ENCODE data around the gene AURKAIP1. TPM values are rescaled to one million over a fixed set of nuclear protein-coding genes. Genes with fewer than 3 reads are reported as not detected.
A peak's percentile ranks its signal among the peaks of the same experiment; 100 is the strongest.

The AURKAIP1 gene
- total RNA-seq, 1 experiment from 2014 or later, result 226 TPM

- no peak for DNase-seq (ENCODE audit: low read depth)
These were observed 26.4 kb downstream of the AURKAIP1 start for GRCh38 chr1:1348420-1349255.

- no peak for DNase-seq (ENCODE audit: low read depth)
These were observed 27.2 kb downstream of the AURKAIP1 start for GRCh38 chr1:1347663-1348419.

GRCh38 chr1:1347026-1347595, 27.9 kb downstream of the AURKAIP1 start:
- DNase-seq (ENCODE audit: low read depth), result no peak

GRCh38 chr1:1346501-1346890, 28.5 kb downstream of the AURKAIP1 start:
- DNase-seq (ENCODE audit: low read depth), result no peak

GRCh38 chr1:1345860-1346500, 29.0 kb downstream of the AURKAIP1 start:
- DNase-seq (ENCODE audit: low read depth), result no peak

DNA sequence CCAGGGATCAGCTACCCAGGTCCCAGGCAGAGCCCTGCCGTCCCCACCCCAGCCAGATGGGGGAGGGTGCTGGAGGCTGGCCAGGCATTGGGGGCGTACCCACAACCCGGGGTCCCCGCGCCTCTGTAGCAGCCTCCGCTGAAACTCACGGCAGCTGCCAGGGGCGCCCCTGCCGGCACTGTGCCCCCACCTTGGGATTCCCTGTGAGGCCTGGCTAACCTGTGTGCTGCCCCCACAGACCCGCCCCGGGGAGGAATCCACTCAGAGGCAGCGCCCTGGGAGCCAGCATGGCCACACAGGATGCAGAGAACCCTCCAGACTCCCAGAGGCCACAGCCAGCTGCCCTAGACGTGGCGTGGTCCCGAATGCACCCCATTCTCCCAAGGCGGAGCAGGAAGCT, 29.6 kb downstream of the AURKAIP1 start:
- DNase-seq (ENCODE audit: low read depth), result no peak

DNA sequence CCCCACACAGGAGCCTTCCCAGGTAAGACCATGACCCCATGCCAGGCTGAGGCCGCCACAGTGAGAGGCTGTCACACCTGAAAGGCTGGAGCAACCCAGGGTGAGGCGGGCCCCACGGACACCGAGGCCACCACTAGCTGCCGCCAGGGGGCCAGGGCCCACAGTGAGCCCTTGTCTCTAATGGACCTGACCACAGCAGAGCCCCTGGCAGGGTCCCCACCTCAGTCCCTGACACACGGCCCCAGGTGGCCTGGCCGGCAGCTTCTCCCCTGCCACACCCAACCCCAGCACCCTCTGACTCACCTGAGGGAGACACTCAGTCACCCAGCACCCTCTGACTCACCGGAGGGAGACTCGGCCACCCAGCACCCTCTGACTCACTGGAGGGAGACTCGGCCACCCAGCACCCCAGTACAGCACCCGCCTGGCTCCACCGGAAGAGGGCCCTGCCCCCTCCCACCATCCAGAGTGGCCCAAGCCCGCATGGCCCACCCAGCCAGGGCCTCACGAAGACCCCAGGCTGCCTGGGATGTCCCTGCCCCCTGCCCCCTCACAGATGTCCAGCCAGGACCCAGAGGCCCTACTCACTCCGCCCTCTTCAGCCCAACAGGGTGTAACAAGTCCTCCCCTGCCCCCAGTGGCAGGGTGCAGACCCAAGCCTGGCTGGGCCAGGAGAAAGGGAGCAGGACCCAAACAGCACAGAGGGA, 30.2 kb downstream of the AURKAIP1 start:
- DNase-seq (ENCODE audit: low read depth), result peak; percentile 80

- no peak for DNase-seq (ENCODE audit: low read depth)
These were observed 31.1 kb downstream of the AURKAIP1 start for GRCh38 chr1:1343811-1344421.

DNA sequence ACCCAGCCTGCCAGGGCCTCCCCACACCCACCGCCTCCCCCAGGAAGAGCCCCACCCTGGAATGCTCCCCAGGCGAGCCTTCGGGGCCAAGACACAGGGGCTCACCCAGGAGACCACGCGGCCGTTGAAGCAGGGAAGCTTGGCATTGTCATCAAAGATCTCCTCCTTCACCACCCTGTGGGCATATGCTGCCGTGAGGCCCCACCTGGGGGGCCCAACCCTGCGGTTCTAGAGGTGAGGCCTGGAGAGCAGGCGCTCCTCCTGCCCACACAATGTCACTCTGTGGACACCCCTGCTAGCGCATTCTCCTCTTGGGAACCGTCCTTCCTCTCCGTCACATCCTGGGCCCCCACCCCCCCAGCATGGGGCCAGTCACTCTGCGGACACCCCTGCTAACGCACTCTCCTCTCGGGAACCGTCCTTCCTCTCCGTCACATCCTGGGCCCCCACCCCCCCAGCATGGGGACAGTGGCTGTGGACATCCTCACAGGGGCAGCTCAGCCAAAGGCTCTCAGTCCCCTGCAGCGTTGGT, 32.4 kb downstream of the AURKAIP1 start:
- DNase-seq (ENCODE audit: low read depth), result no peak

DNA sequence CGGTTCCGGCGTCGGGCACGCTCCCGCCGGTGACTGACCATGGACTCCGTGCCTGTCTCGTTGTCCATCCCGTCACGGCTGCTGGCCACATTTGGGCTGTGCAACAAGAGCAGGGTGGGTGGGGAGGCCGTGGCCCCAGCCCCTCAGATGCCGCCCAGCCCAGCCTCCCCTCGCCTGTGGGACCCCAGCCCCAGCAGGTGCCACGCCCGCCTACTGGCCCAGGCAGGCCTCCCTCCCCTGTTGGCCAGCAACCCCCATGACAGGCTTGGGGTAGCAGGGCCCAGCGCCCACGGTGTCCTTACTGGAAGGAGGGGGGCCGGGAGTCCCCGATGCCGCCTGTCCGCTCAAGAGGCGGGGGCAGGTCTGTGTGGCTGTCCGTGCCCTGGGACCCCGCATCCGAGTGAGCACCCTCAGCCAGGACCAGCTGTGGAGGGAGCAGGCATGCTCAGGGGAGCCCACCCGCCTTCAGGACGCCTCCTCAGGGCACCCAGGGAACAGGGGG, 32.9 kb downstream of the AURKAIP1 start:
- DNase-seq (ENCODE audit: low read depth), result no peak

DNA sequence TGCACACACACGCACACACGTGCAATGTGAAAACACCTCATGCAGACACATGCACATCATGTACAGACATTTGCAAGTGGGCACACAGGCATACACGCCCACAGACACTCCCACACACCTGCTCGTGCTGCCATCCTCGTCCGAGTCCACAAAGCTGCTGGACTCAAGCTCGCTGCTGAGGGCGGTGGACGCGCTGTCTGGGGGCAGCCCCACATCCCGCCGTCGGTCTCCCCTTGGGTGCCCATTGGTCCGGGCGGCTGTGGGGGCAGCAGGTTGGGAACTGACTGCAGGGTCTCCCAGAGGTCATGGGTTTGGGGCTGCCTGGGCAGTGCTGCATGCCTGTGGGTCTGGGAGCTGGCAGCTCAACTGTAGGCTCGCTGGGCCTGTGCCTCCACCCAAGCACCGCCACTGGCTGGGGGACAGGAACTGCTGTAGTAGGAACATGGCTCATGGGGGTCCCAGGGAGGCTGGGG, 33.4 kb downstream of the AURKAIP1 start:
- no peak for DNase-seq (ENCODE audit: low read depth)

GRCh38 chr1:1340791-1341548, 34.0 kb downstream of the AURKAIP1 start:
- no peak for DNase-seq (ENCODE audit: low read depth)

DNA sequence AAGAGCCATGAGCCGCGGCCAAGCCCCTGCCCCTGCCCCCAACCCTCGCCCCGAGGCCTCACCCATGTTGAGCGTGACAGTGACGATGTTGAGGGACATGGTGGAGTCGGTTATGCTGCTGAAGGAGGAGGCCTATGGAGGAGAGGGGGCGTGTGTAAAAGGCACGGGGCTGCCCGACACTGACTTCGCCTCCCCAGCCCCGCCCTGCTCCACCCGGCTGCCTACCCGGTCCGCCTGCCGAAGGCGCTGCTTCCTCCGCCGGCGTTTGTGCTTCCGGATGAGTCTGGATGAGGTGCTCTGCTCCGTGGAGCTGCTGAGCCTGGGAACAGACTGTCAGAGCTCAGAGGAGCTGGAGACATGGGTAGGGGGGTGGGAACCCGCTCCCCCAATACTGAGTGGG, 34.8 kb downstream of the AURKAIP1 start:
- DNase-seq (ENCODE audit: low read depth), result no peak

GRCh38 chr1:1338278-1338677, 36.7 kb downstream of the AURKAIP1 start:
- DNase-seq (ENCODE audit: low read depth), result no peak

DNA sequence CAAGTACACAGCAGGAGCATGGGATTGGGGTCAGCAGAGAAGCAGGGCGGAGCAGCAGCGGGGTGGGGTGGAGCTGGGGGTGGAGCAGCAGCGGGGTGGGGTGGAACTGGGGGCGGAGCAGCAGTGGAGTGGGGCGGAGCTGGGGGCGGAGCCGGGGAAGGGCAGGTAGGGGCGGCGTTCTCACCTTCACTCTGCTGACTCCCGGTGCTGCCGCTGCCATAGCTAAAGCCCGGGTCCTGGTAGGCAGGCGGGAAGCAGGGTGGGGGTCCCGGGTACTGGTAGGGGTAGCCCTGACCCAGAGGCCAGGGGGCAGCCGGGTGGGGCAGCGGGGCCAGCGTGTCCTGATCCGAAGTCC, 37.2 kb downstream of the AURKAIP1 start:
- DNase-seq (ENCODE audit: low read depth), result no peak

GRCh38 chr1:1336931-1337792, 37.8 kb downstream of the AURKAIP1 start:
- no peak for DNase-seq (ENCODE audit: low read depth)

DNA sequence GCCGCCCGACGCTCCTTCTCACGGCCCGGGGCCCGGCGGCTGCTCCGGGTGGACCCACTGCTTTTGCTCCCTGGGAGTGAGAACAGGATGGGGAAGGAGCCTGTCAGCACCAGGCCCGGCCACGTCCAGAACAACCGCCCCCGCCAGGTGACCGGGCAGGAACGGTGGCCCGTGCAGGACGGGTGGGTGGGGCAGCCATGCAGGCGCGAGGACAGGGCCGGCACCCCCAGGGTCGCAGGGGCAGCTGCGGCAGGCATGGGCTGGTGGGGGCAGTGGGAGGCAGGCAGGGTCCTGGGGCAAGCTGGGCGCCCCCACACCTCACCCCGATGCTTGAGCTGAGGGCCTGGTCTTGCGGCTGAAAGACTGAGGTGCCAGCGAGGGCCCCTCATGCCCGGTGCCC, 38.6 kb downstream of the AURKAIP1 start:
- no peak for DNase-seq (ENCODE audit: low read depth)

DNA sequence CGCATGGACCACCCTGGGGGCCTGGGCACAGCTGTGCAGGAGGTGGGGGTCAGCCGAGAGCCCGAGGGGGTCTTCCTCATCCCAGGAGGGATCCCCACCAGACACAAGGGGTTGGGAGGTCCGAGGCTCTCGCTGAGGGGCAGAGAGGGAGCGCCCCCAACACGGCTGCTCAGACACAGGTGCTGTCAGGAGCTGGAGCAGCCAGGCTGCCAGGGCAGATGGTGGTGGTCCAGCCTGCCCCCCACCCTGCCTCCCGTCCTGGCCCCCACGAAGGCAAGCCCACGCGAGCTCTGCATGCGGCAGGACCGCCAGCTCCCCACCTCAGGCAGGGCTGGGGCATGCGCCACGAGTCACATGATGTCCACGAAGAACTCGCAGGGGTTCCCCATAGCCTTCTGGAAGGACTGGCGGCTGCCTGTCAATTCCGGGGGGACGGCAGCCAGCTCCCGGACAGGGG, 39.2 kb downstream of the AURKAIP1 start:
- DNase-seq (ENCODE audit: low read depth), result no peak

DNA sequence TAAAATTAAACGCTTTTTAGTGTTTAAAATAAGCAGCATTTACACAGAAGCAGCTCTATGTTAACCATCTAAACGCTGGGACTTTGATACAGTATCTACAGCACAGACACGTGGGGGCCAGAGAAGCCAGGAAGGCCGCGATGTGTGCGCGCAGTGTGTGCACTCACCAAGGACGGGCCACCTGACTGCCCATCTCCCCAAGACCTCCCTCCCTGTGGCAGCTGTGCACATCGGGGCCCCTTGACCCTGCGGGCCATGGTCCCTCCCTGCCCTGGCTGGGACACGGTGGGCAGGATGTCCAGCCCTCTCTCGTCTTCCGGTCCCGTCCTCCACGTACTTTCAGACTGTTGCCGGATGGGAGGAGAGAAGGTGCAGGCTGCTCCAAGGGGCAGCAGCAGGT, 39.7 kb downstream of the AURKAIP1 start:
- no peak for DNase-seq (ENCODE audit: low read depth)

All from LHCN-M2 (cell line).